IPS-18c (cell line): ENCODE measurements around the gene USP11.

Experiments
- H3K4me3 ChIP-seq: 2 replicates; pipeline ENCODE4 v1.7.0; 2013; ENCODE audit warnings: low read depth, mild to moderate bottlenecking, low read length, moderate library complexity; ENCODE audit not compliant: insufficient read depth
- H3K9me3 ChIP-seq: one replicate; pipeline ENCODE4 v1.6.1; 2013; ENCODE audit warnings: mild to moderate bottlenecking, low read length, moderate library complexity; ENCODE audit not compliant: control insufficient read depth, insufficient read depth

USP11 gene

DNA sequence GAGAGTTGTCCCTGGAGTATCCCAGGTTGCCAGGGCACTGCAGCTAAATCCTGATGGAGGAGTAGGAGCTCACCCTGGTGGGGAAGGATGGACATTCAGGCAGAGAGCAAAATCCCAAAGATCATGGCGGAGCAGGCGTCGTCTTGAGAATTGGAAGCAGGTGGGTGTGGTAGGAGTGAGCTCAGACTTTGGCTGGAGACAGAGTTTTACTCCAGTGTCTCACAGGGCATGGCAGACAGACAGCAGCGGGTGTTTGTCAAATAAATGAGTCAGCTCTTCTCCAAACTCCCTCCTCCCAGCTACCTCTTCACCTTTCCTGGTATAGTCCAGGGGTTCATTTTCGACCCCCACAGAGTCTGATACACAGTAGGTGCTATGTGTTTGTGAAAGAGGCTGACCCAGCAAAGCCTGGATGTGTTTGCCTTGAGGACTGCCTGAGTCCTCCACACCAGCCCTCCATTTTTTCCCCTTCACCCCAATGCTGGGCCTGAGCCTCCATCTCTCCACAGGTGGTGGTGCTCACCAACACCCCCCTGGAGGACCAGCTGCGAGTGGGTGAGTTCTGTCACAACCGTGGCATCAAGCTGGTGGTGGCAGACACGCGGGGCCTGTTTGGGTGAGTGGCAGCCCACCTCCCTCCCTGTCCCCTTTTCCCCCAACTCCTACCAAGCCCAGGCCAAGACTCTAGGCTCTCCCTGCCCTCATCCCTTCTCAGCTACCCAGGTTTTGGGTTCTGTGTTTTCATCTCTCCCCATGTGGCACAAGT is 32.2 kb upstream of the USP11 start:
- no peak overlapping the region for H3K4me3 ChIP-seq

GRCh38 chrX:47201345-47201944 is 31.4 kb upstream of the USP11 start:
- H3K9me3 ChIP-seq = peaks cover 2% of the 10 kb centered on the region
- H3K4me3 ChIP-seq = no peak overlapping the region

More for the DNA sequence above, 32.2 kb upstream of the USP11 start:
- peaks cover 2% of the 10 kb centered on the region for H3K9me3 ChIP-seq

DNA sequence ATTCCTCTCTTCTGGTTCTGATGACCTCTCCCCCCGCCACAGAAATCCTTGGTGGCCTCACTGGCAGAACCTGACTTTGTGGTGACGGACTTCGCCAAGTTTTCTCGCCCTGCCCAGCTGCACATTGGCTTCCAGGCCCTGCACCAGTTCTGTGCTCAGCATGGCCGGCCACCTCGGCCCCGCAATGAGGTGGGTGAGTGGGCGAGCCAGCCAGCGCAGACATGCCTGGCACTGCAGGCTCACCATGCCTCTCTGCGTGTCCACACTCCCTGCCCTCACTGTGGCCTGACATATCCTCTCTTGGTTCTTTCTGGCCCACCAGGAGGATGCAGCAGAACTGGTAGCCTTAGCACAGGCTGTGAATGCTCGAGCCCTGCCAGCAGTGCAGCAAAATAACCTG is 30.5 kb upstream of the USP11 start:
- Histone ChIP-seq H3K4me3 (no peak overlapping the region), H3K9me3 (peaks cover 1% of the 10 kb centered on the region)

GRCh38 chrX:47202877-47203276 is 29.9 kb upstream of the USP11 start:
- Histone ChIP-seq H3K9me3 (no peaks in the 10 kb centered on the region), H3K4me3 (no peak overlapping the region)

DNA sequence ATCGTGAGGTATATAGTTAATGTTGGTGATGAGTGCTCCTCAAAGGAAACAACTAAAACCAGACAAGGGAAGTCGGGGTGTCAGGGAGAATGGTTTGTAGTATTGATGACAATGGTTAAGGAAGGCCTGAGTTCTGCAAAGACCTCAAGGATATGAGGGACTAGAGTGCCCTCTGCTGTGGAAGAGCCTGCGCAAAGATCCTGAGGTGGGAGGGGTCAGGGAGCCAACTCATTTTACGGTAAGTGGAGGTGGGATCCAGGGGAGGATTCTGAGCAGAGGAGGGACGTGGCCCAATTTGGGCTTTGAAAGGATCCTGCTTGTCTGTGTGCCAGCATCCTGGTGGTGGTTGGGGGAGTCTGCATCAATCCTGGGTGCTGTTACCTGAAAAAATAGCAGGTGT is 27.8 kb upstream of the USP11 start:
- H3K9me3 ChIP-seq = no peaks in the 10 kb centered on the region
- no peak overlapping the region for H3K4me3 ChIP-seq

- H3K9me3 ChIP-seq = no peaks in the 10 kb centered on the region
- H3K4me3 ChIP-seq = no peak overlapping the region
Measured at GRCh38 chrX:47206316-47206715, 26.5 kb upstream of the USP11 start.

GRCh38 chrX:47208108-47208507 is 24.7 kb upstream of the USP11 start:
- Histone ChIP-seq H3K9me3 (no peaks in the 10 kb centered on the region), H3K4me3 (no peak overlapping the region)

GRCh38 chrX:47209508-47210238 is 23.1 kb upstream of the USP11 start:
- Histone ChIP-seq H3K4me3 (no peak overlapping the region), H3K9me3 (no peaks in the 10 kb centered on the region)

DNA sequence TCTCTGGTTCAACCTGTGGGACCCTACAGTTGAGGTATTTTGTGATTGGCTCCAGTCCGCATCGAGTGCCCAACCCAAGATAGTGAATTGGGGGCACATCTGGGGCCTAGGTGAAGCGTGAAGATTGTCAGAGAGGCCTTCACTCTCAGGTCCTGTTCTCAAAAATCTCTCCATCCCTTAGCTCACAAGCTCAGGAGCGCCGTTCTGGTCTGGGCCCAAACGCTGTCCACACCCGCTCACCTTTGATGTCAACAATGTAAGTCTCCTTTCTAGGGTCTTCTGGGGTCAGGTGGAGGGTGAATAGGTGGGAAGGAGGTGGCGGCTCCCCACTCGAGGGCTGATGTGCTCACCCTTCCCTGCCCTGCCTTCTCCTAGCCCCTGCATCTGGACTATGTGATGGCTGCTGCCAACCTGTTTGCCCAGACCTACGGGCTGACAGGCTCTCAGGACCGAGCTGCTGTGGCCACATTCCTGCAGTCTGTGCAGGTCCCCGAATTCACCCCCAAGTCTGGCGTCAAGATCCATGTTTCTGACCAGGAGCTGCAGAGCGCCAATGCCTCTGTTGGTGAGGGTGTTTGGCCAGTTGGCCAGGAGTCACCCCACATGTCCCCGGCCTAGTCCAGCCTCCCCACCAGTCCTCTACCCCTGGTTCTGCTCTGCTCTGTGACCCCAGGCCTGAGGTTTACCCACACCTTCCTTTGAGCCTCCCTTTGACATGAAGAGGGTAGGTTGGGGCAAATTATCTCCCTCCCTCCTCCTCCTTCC is 22.0 kb upstream of the USP11 start:
- H3K9me3 ChIP-seq = no peaks in the 10 kb centered on the region

DNA sequence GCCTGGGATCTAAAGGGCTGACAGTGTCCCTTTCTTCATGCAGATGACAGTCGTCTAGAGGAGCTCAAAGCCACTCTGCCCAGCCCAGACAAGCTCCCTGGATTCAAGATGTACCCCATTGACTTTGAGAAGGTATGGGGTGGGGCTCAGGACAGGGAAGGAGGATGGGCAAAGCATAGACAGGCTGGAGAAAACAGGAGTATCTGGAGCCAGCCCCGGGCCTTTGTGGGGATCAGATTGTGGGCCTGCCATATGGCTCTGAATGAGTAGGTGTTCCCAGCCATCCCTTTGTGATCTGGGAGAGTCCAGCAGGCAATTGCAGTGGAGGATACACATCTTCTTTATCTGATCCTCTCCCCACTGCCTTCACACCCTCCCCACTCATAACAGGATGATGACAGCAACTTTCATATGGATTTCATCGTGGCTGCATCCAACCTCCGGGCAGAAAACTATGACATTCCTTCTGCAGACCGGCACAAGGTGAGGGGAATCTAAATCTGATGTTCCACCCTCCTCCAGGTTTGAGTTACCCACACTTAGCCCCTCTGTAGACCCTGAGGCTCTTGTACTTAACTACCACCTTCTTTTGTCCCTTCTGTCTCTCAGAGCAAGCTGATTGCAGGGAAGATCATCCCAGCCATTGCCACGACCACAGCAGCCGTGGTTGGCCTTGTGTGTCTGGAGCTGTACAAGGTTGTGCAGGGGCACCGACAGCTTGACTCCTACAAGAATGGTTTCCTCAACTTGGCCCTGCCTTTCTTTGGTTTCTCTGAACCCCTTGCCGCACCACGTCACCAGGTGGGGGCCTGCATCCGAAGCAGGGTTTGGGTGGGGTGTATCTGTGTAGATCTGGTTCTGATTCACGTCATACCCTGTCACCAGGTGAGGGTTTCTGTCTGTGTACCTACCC is 20.2 kb upstream of the USP11 start:
- Histone ChIP-seq H3K4me3 (no peak overlapping the region), H3K9me3 (no peaks in the 10 kb centered on the region)

More for the DNA sequence above, 22.0 kb upstream of the USP11 start:
- H3K4me3 ChIP-seq = no peak overlapping the region

- Histone ChIP-seq H3K9me3 (no peaks in the 10 kb centered on the region), H3K4me3 (no peak overlapping the region)
Measured at GRCh38 chrX:47214435-47215077, 18.3 kb upstream of the USP11 start.

DNA sequence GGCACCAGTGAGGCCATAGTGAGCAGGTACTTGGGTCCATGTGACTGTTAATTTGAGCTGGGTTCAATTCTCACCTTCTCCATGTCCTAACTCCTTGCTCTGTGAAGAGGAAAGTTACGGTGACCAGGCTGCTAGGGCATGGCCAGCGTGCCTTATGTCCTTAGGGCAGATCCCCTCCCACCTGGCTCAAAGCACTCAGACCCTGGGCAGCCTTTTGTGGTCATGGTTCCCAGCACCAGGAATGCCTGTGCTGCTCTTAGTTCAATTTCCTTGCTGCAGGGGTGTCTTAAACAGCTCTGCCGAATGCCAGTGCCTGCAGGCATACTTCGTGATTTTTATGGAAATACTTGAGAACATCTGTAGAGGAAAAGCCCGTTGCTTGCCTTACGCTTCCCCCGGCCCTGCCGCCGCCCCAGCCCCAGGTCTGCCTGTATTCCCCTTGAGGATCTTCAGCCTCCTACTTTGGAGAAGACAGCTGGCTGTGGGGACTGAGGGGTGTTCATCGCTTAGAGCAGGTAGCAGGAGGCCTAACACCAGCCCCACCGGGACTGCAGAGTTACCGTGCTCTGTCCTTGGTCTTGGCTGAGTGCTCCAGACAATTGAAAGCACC is 17.4 kb upstream of the USP11 start:
- H3K4me3 ChIP-seq = no peak overlapping the region
- H3K9me3 ChIP-seq = no peaks in the 10 kb centered on the region

- Histone ChIP-seq H3K4me3 (peak overlapping the region; percentile 15; the same call in 1 of the 2 replicates), H3K9me3 (no peaks in the 10 kb centered on the region)
Measured at GRCh38 chrX:47216393-47216925, 16.4 kb upstream of the USP11 start.

DNA sequence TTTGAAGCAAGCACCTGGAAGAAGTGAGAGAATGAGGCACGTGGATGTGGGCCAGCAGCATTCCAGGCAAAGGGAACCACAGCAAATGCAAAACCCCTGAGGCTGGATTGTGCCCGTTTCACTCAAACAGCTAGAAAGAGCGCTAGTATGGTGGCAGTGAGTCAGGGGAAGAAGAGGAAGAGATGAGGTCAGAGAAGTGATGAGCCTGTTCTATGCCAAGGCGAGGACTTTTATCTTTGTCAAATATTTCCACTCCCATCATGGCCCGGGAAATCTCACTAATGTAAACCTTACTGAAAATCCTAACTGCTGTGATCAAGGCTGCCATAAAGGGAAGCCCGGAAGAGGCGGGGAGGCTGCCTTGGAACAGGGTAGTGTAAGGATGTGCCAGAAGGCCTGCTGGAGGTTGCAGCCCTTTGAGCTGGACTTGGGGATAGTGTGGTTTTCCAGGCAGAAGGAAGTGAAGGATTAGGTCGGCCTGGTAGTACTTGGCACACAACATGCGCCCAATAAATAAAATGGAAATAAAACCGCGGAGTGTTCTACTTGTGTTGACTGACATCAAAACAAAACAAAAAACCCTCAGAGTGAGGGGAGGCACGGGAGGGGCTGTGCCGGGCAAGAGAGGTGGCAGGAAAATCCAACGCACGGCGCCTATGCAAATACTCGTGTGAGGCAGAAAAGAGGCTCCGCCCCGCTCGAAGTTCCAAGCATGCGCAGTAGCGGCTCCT is 15.5 kb upstream of the USP11 start:
- Histone ChIP-seq H3K4me3 (peak overlapping the region; percentile 16), H3K9me3 (no peaks in the 10 kb centered on the region)

- Histone ChIP-seq H3K9me3 (no peaks in the 10 kb centered on the region), H3K4me3 (peak overlapping the region; percentile 96; the same call in 1 of the 2 replicates)
Measured at GRCh38 chrX:47217852-47218279, 14.9 kb upstream of the USP11 start.
